Kidney tubule cell (primary cell): Measurements from ENCODE around the gene FBXO27.
"Not testable (repeated sequence)": the region's sequence is repeated elsewhere in the genome, so short reads cannot be mapped to it uniquely, and the experiment has no call there.

Experiments
- DNase-seq: peaks from one replicate; pipeline ENCODE4 v3.0.0-alpha.2; 2018; ENCODE audit warnings: low spot score

Gene FBXO27

GRCh38 chr19:39038098-39038497 lies 5.7 kb upstream of the FBXO27 start:
- DNase-seq: peak; percentile 67

GRCh38 chr19:39037194-39037593 lies 4.8 kb upstream of the FBXO27 start:
- DNase-seq: no peak

DNA sequence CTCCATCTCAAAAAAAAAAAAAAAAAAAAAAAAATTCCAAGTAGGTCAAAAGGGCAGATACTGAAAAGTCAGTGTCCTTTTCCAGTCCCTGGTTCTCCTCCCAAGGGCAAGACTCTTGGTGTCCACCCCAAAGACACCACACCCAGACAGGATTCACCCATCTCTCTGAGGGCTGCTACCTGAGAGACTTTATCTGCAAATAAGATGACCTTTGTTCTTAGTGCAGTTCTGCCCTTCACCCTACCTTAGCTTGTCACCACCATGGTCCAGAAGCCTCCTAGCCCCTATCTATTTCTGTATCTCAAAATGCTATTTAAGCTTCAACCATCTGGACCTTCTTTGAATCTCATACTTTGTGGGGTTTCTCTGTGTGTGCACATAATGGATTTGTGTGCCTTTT lies 4.2 kb upstream of the FBXO27 start:
- no peak for DNase-seq

- peak; percentile 96 for DNase-seq
Measured at GRCh38 chr19:39031368-39032062, 834 bp downstream of the FBXO27 start.

GRCh38 chr19:39030854-39031367 lies 1.4 kb downstream of the FBXO27 start:
- DNase-seq: no peak

DNA sequence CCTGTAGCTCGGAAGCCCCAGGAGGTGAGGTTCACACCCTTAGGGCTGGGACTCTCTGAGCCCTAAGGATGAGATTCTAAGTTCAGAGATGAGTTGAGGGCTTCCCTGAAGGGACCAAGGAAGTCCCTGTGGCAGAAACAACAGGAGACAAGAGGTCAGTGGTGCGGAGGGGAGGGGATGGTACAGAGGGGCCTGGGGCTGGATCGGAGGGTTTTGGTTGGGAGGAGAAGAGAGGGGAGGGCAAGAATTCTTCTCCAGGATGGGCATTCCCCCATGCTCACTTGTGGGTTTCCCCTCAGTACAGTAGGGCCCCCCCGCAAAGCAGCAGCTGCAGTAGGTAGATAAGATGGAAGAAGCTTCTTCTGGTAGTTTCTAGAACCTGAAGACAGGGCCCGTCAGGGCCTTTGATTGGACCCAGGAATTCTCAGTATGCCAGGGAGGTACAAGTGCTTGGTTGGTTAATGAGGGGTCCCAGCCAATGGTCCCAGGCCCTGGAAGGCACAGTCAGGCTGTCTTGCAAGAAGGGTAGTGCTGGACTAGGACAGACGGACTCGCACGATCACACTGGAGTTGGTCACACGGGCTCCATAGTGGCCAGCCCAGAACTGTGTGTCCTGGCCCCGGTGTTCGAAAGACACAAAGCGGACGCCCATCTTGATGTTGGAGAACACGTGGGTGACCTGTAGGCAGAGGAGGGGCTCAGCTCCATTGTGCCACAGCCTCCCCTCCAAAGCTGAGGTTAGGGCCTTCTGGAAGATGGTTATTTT lies 7.3 kb downstream of the FBXO27 start:
- DNase-seq: no peak

DNA sequence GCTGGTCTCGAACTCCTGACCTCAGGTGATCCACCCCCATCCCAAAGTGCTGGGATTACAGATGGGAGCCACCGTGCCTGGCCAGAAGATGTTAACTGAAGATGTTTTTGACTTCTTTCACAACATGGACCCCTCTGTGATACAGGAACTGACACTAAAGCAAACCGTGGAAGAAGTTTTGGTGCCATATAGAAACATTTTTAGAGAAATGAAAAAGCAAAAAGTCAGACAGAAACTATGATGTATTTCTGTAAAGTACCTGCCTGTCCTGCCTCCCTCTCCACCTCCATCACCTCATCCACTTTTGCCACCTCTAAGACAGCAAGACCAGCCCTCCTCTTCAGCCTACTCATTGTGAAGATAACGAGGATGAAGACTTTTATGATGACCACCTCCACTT lies 11.3 kb downstream of the FBXO27 start:
- no peak for DNase-seq

DNA sequence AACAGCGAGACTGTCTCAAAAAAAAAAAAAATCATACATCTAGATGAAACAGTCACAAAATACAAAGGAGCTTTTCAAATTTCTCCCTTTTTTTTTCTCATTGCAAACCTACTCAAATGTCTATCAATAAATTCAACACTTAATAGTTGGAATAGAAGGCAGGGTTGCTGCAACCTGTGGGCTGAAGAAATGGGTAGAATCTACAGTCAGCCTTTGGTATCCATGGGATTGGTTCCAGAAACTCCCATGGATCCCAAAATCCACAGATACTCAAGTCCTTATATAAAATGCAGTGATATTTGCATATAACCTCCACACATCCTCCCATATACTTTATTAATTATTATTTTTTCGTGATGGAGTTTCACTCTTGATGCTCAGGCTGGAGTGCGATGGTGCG lies 14.7 kb downstream of the FBXO27 start:
- DNase-seq: no peak

- no peak for DNase-seq
Measured at GRCh38 chr19:39017026-39017425, 15.3 kb downstream of the FBXO27 start.

DNA sequence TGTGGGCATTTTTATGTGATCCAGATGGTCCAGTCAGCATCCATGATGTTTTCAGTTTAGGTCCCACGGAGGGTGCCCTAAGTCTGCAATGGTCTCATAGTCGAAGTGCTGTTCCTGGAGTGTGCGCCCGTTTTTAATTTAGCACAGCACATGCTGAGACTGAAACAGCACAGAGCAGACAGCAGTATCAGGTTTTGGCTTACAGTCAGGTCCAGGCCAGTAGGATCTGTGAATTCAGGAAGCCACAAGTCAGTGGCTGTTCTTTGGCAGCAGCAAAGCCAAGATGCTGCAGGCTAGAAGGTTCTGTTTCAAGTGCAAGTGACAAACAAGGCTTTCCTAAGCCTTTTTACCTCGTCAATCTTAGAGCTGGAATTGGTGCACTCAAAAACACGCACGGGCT lies 18.3 kb downstream of the FBXO27 start:
- no peak for DNase-seq

DNA sequence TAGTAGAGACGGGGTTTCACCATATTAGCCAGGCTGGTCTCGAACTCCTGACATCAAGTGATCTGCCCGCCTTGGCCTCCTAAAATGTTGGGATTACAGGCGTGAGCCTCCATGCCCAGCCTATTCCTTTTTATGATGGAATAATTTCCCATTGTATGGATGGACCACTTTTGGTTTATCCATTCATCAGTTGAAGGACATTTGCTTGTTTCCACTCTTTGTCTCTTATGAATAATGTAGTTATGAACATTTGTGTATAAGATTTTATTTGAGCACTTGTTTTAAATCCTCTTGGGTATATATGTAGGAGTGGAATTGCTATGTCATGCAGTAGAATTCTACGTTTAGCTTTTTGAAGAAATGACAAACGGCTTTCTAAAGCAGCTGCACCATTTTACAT lies 23.3 kb downstream of the FBXO27 start:
- DNase-seq: no peak

DNA sequence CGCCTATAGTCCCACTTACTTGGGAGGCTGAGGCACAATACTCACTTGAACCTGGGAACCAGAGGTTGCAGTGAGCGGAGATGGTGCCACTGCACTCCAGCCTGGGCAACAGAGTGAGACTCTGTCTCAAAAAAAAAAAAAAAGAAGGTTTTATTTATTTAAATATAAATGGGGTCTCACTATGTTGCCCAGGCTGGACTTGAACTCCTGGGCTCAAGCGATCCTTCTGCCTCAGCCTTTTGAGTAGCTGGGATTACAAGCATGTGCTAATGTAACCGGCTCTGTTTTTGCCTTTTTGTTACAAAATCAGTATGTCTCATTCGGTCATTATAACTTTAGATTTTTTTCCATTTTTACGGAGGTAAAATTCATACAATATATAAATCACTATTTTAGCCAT lies 24.2 kb downstream of the FBXO27 start:
- no peak for DNase-seq

GRCh38 chr19:39007096-39007495 lies 25.3 kb downstream of the FBXO27 start:
- DNase-seq: no peak

DNA sequence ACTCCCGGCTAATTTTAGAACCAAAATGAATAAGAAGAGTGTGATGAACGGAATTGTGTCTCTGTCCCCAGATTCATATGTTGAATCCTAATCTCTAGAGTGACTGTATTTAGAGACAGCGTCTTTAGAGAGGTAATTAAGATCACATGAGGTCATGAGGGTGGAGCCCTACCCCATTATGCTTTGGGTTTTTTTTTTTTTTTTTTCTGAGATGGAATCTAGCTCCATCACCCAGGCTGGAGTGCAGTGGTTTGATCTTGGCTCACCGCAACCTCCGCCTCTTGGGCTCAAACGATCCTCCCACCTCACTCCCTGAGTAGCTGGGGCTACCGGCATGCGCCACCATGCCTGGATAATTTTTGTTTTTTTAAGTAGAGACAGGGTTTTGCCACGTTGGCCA lies 27.9 kb downstream of the FBXO27 start:
- no peak for DNase-seq

GRCh38 chr19:39003796-39004195 lies 28.6 kb downstream of the FBXO27 start:
- no peak for DNase-seq

GRCh38 chr19:39003188-39003587 lies 29.2 kb downstream of the FBXO27 start:
- DNase-seq: no peak

DNA sequence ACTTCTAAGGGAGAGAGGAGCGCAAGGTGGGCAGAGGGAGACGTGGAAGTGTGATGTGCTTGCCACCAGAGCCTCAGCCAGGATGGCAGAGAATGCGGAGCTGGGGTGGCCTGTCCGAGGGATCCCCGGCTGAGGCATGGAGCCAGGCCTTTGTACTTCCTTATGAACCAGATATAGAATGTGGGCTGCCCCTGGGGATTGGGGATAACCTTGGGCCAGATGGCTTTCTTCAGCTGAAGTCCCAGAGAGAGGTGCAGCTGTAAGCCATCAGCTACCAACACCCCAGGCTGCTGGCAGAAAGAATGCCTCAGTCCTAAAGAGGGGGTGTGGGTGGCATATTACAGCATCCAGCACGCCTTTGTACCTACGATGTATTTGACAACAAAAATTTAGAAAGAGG lies 31.3 kb downstream of the FBXO27 start:
- no peak for DNase-seq

DNA sequence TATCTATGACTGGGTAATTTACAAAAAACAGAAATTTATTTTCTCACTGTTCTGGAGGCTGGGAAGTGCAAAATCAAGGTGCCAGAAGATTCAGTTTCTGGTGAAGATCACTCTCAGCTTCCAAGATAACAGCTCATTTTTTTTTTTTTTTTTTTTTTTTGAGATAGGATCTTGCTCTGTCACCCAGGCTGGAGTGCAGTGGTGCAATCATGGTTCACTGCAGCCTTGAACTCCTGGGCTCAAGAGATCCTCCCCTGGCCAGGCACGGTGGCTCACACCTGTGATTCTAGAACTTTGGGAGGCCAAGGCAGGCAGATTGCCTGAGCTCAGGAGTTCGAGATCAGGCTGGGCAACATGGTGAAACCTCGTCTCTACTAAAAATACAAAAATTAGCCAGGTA lies 34.8 kb downstream of the FBXO27 start:
- DNase-seq: not testable (repeated sequence)

DNA sequence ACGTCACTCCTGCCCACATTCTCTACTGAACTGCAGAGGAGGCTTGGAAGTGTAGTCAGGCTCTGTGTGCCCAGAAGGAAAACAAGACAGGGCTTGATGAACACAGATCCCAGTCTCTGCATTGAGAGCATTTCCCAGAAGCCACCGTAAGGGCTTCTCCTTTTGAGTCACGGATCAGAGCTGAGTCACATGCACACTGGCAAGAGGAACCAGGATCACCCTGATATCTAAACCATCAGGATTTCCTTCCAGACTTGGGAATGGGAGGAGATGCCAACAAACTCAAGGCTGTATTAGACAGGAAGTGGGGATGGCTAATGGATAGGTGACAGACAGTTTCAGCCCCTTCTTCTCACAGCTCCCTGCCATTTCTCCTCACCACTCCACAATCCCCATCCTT lies 39.1 kb downstream of the FBXO27 start:
- peak; percentile 91 for DNase-seq

- DNase-seq: peak; percentile 85
Measured at GRCh38 chr19:38990949-38991697, 41.2 kb downstream of the FBXO27 start.

- not testable (repeated sequence) for DNase-seq
Measured at GRCh38 chr19:38989614-38990013, 42.7 kb downstream of the FBXO27 start.

DNA sequence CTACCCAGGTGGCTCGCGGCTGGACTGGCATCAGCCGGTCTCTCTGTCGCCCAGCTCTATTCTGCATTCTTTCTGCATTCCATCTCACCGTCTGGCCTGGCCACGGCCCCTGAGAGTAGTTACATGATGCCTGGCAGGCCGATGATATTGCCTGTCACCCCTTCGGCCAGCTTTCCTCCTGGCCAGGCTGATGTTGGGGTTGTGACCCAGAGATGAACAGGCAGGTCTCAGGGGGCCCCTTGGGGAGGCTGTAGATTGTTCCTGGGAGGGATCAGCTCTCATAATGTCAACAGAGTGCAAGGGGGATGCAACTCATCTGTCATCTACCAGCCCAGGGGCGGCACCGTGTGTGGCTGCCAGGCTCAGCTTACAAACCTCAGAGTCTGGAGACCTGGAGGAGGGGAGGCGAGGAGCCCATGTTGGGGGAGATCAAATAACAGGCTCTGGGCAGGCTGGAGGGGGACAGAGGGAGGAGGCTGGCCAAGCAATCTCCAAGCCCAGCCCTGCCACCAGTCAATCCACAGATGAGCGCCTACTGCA lies 43.2 kb downstream of the FBXO27 start:
- peak; percentile 67 for DNase-seq
